ENCODE results near the gene WDHD1.
"Not testable (repeated sequence)": the region's sequence is repeated elsewhere in the genome, so short reads cannot be mapped to it uniquely, and the experiment has no call there.

The WDHD1 gene

GRCh38 chr14:54974788-54975414, 52.0 kb downstream of the WDHD1 start:
- DNase-seq (ENCODE audit: low read depth), result no peak
- TF ChIP-seq CTCF (IDR thresholded peaks at IDR 0.05; ENCODE audit: control insufficient read depth, insufficient read depth, low read depth, low read length, missing control alignments), result no peak
- H3K4me3 ChIP-seq (ENCODE audit: control insufficient read depth, low read depth, low read length), result no peak overlapping the region

GRCh38 chr14:54967496-54967895, 59.4 kb downstream of the WDHD1 start:
- TF ChIP-seq CTCF (IDR thresholded peaks at IDR 0.05; ENCODE audit: control insufficient read depth, insufficient read depth, low read depth, low read length, missing control alignments), result no peak
- no peak overlapping the region for H3K4me3 ChIP-seq (ENCODE audit: control insufficient read depth, low read depth, low read length)
- DNase-seq (ENCODE audit: low read depth), result no peak

- no peak for DNase-seq (ENCODE audit: low read depth)
- H3K4me3 ChIP-seq (ENCODE audit: control insufficient read depth, low read depth, low read length), result no peak overlapping the region
- TF ChIP-seq CTCF (IDR thresholded peaks at IDR 0.05; ENCODE audit: control insufficient read depth, insufficient read depth, low read depth, low read length, missing control alignments), result no peak
Measured at GRCh38 chr14:54955143-54955542, 71.8 kb downstream of the WDHD1 start.

DNA sequence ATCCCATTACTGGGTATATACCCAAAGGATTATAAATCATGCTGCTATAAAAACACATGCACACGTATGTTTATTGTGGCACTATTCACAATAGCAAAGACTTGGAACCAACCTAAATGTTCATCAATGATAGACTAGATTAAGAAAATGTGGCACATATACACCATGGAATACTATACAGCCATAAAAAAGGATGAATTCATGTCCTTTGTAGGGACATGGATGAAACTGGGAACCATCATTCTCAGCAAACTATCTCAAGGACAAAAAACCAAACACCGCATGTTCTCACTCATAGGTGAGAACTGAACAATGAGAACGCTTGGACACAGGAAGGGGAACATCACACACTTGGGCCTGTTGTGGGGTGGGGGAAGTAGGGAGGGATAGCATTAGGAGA, 73.3 kb downstream of the WDHD1 start:
- not testable (repeated sequence) for H3K4me3 ChIP-seq (ENCODE audit: control insufficient read depth, low read depth, low read length); DNase-seq (ENCODE audit: low read depth)

DNA sequence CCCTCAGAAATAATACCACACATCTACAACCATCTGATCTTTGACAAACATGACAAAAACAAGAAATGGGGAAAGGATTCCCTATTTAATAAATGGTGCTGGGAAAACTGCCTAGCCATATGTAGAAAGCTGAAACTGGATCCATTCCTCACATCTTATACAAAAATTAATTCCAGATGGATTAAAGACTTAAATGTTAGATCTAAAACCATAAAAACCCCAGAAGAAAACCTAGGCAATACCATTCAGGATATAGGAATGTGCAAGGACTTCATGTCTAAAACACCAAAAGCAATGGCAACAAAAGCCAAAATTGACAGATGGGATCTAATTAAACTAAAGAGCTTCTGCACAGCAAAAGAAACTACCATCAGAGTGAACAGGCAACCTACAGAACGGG, 74.1 kb downstream of the WDHD1 start:
- not testable (repeated sequence) for DNase-seq (ENCODE audit: low read depth); H3K4me3 ChIP-seq (ENCODE audit: control insufficient read depth, low read depth, low read length)

DNA sequence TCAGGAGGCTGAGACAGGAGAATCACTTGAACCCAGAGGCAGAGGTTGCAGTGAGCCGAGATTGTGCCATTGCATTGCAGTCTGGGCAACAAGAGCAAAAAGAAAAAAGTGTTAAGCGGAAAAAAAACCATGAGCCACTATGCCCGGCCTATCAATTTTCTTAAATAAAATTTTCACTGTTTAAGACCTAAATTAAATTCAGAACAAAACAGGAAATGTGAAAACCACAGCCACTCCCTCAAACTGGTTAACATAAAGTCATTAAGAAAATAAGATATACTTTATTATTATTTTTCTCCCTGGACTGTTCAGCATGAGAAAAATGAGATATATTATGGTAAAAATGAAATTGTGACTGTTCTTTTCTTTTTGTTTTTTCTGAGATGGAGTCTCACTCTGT, 79.7 kb downstream of the WDHD1 start:
- TF ChIP-seq CTCF (IDR thresholded peaks at IDR 0.05; ENCODE audit: control insufficient read depth, insufficient read depth, low read depth, low read length, missing control alignments), result no peak
- DNase-seq (ENCODE audit: low read depth), result no peak
- no peak overlapping the region for H3K4me3 ChIP-seq (ENCODE audit: control insufficient read depth, low read depth, low read length)

GRCh38 chr14:54946500-54946899, 80.4 kb downstream of the WDHD1 start:
- no peak for TF ChIP-seq CTCF (IDR thresholded peaks at IDR 0.05; ENCODE audit: control insufficient read depth, insufficient read depth, low read depth, low read length, missing control alignments)
- H3K4me3 ChIP-seq (ENCODE audit: control insufficient read depth, low read depth, low read length), result no peak overlapping the region
- DNase-seq (ENCODE audit: low read depth), result no peak

GRCh38 chr14:54944737-54945391, 82.0 kb downstream of the WDHD1 start:
- no peak for TF ChIP-seq CTCF (IDR thresholded peaks at IDR 0.05; ENCODE audit: control insufficient read depth, insufficient read depth, low read depth, low read length, missing control alignments)
- no peak overlapping the region for H3K4me3 ChIP-seq (ENCODE audit: control insufficient read depth, low read depth, low read length)
- no peak for DNase-seq (ENCODE audit: low read depth)

Measured in AG09309 (cell line).